NCI-H774 (cell line): ENCODE data around the gene SRP72.
"Not testable (repeated sequence)": the region's sequence is repeated elsewhere in the genome, so short reads cannot be mapped to it uniquely, and the experiment has no call there.

Source experiments
- DNase-seq: peaks from one replicate; lab custom pipeline; 2025; lab: John Stamatoyannopoulos, UW

The SRP72 gene

DNA sequence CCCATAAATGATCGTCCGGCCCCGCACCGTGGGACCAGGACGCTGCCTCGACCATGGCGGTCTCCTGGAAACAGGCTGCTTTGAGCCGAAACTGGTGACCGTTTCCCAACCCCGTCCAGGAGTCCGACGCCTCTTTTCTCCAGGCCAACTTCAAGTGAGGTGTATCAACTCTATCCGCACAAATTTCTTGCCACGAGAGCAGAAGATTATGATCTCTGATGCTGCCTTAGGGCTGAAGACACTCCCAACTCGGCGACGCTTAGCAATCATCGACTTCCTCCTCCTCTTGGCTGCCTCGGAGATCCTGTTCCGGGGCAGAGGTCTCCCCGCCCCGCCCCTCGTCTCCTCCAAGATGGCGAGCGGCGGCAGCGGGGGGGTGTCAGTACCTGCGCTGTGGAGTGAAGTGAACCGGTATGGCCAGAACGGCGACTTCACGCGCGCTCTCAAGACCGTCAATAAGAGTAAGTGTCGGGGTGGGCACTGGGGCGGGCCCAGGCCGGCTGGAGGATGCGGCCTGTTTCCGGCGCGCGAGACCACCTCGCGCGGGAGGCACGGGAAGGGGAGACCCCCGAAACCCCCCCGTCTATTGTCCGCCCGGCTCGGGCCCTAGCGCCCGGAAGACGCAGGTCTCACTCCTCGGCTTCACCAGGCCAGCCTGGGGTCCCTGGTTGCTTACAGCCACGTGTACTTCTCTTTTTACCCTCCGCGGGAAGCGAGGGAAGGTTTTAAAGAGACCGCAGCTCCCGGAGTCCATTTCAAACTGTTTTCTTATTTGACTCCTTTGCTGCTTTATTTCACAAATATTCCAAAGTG, at the start of gene SRP72:
Gene SRP72 (plus strand): TSS at position 334 of the 813 bp plus-strand sequence. CDS start 19 bp downstream, at position 353.
- DNase-seq: peak; percentile 80

- no peak for DNase-seq
These were observed 43.2 kb upstream of the SRP72 start for GRCh38 chr4:56424176-56424575.

- no peak for DNase-seq
These were observed 42.5 kb upstream of the SRP72 start for GRCh38 chr4:56424697-56425514.

DNA sequence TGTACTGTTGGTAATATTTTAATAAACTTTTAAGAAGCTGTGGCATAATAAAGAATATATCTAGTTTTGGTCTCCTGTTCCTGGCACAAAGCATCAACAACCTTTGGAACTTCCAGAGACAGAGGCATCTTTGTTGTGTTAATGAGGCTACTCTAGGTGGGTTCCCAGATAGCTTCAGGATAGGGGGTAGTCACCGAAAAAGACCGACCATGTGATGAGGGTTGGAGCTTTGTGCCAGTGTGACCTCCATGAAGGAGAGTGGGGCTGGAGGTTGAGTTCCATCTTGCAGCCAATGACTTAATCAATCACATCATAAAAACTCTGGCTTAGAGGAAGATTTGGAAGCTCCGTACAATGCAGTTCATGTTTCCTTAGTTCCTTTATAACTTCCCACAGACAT, 41.9 kb upstream of the SRP72 start:
- DNase-seq: no peak

GRCh38 chr4:56426273-56426672, 41.1 kb upstream of the SRP72 start:
- no peak for DNase-seq

DNA sequence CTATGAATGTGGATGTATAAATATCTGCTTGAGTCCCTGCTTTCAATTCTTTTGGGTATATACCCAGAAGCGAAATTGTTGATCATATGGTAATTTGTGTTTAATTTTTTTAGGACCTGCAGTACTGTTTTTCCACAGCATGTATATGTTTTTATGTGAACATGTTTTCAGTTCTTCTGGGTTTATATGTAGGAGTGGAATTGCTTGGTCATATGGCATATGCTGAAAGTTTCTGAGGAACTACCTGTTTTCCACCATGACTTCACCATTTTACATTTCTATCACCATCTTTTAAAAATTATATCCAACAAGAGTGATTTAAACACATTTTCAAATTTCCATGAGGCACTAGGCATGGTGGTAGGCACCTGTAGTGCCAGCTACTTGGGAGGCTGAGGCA, 40.2 kb upstream of the SRP72 start:
- DNase-seq: no peak

DNA sequence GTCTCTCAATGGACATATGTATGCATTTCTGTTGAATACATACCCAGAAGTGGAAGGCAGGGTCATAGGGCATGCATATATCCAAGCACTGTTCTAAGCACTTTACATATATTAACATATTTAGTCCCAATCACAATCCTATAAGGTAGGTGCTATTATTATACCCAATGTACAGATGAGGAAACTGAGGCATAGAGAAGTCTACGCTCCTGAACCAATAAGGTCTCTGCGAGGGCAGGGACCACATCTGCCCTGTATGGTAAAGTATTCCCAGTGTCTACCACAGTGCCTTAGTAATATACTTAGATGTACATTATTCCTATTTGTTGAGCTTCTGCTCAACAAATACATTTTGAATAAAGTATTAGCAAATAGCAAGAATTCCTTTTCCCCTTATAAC, 37.2 kb upstream of the SRP72 start:
- no peak for DNase-seq

GRCh38 chr4:56433280-56433679, 34.1 kb upstream of the SRP72 start:
- DNase-seq: no peak

GRCh38 chr4:56434599-56435139, 32.7 kb upstream of the SRP72 start:
- peak; percentile 59 for DNase-seq

- DNase-seq: peak; percentile 96
These were observed 32.1 kb upstream of the SRP72 start, which contains the start of gene PPAT for GRCh38 chr4:56435140-56435926. Gene PPAT, minus strand, starts transcription at chr4:56435615. Its CDS starts 138 bp downstream, at chr4:56435477.

GRCh38 chr4:56438766-56439165, 28.7 kb upstream of the SRP72 start:
- no peak for DNase-seq

- no peak for DNase-seq
These were observed 26.4 kb upstream of the SRP72 start for GRCh38 chr4:56440983-56441382.

GRCh38 chr4:56444719-56445118, 22.7 kb upstream of the SRP72 start:
- DNase-seq: no peak

- no peak for DNase-seq
These were observed 21.7 kb upstream of the SRP72 start for GRCh38 chr4:56445699-56446098.

DNA sequence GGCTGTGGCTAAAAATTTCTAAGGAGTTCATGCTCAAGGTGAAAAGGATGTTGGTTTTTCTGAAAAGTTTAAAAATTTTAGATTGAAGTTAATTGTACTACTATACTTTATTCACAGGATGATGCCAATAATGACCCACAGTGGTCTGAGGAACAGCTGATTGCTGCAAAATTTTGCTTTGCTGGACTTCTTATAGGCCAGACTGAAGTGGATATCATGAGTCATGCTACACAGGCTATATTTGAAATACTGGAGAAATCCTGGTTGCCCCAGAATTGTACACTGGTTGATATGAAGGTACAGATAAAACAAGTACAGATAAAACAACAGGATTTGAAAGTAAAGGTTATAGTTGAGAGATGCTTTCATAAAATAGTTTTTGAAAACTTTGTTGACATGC, 19.1 kb upstream of the SRP72 start:
- DNase-seq: no peak

DNA sequence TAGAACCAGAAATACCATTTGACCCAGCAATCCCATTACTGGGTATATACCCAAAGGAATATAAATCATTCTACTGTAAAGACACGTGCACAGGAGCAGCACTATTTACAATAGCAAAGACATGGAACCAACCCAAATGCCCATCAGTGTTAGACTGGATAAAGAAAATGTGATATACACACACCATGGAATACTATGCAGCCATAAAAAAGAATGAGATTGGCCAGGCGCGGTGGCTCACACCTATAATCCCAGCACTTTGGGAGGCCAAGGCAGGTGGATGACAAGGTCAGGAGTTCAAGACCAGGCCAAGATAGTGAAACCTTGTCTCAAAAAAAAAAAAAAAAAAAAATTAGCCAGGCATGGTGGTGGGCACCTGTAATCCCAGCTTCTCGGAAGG, 17.9 kb upstream of the SRP72 start:
- DNase-seq: not testable (repeated sequence)

- no peak for DNase-seq
These were observed 17.1 kb upstream of the SRP72 start for GRCh38 chr4:56450342-56450741.

DNA sequence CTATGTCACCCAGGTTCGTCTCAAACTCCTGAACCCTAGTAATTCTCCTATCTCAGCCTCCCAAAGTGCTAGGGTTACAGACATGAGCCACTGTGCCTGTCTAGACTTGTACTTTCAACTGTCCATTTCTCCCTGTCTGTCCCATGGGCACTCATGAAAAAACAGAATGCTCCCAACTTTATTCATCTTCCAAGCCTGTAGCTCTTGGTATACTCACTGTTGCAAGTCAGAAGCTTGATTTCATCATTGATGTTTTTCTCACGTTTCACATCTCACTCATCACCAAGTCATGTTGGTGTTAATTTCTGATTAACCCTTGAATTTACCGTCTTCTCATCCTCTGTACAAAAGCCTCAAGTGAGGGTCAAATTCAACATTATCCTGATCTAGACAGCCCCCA, 7.3 kb upstream of the SRP72 start:
- no peak for DNase-seq

GRCh38 chr4:56462157-56462556, 5.3 kb upstream of the SRP72 start:
- no peak for DNase-seq

DNA sequence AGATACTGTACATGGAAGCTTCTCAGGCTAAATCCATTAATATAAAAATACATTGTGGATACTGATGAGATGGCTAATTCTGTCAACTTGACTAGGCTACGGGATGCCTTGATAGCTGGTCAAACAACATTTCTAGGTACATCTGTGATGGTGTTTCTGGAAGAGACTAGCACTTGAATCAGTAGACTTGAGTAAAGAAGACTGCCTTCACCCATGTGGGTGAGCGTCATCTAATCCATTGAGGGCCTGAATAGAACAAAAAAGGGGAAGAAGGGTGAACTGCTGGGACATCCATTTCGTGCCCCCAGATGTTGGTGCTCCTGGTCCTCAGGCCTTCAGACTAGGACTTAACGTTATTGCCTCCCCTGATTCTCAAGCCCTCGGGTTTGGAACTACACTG, 3.7 kb upstream of the SRP72 start:
- DNase-seq: no peak

DNA sequence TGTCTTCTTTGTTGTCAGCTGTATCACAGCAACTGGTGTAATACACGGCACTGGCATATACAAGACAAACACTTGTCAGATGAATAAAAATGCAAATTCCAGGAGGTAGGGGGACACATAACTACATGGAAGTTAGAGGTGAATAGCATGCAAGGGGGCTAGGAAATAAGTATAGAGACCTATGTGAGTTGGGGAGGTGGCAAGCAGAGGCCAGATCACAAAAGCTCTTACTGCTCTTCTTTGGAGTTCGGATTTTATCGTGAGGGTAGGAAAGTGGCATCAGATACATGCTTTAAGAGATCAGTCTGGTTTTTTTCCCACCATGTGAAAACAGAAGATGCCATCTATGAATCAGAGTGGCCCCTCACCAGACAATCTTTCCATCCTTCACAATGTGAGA, 2.8 kb upstream of the SRP72 start:
- DNase-seq: no peak
